Fibroblast of skin of back (primary cell): ENCODE measurements around the gene ATP5PD.
"Not testable (repeated sequence)": the region's sequence is repeated elsewhere in the genome, so short reads cannot be mapped to it uniquely, and the experiment has no call there.

ENCODE experiments used
- DNase-seq: peaks from one replicate; pipeline ENCODE4 v3.0.0-alpha.2; 2013

Gene ATP5PD

DNA sequence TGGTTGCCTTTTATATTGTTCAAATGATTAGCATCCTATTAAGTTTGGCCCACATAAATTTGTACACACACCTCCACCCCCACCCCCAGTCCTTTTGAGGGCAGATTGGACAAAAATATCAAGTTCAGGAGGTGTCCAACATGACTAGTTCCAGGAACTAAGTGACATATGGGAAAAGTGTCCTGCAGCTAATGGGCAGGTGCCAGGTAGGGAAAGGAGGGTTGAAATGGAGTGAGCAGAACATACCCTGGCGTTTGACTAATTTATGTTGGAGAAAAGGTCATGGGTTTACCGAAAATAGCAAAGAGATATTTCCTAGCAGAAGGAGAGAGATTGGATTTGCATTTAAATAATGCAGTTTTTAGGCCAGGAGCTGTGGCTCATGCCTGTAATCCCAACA, 5.2 kb upstream of the ATP5PD start:
- no peak for DNase-seq

DNA sequence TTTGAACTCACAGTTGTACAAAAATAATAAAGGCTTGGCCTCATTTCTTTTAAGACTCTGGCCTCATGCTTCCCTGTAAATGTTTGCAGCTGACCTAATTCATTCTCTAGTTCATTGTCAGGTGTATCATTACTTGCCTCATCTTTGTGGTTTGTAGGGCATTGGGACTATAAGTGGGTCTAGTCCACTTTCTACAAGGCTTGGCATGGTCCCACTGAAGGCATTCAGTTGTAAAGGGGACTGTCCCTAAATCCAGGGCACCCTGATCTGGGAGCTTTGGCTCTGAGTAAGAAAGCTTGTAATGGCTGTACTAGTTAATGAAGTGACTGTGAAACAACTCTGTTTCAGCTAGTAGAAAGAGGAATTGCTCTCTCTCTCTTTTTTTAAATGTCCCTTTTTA, 2.9 kb upstream of the ATP5PD start:
- DNase-seq = no peak

DNA sequence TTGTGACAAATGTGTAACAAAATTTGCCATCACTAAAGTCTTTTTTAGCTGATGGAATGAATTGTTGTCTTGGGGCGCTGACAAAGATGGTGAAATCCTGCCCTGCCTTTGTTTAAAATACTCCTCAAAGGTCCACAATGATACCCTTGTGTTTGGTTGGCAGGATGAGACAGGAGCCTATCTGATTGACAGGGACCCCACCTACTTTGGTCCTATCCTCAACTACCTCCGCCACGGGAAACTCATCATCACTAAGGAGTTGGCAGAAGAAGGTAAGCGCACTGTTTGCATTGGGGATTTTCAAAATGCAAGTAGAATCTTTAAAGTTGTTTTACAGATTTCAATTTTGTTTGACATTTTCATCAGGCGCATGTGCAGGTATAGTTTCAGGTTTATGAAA, 2.3 kb upstream of the ATP5PD start:
- DNase-seq = no peak

DNA sequence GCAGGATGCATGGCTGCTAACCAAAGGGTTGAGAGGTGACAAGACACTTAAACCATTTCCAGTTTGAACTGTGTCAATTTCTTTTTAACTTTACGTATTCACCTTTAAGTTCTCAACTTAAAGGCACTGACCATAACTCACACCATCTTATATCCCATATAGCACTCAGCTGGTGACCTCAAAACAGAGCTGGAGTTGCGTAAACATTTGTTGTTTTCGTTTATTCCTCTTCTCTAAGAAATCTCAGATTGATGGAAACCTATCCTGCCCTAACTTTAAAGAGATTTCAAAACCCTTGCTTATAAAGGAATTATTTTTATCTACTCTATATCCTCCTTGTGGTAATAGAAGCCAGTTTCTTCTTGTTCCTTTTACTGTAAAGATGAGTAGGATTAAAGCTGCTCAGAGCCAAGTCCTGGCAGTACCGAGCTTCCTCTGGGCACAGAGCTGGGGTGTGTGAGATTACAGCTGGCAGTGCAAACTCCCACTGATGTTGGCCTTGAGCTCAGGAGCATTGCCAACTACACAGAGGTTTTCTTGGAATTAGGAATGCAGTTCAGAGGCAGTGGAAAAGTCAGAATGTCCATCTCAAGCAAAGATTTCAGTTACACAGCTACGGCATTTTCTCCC, 1.6 kb upstream of the ATP5PD start:
- DNase-seq = no peak

DNA sequence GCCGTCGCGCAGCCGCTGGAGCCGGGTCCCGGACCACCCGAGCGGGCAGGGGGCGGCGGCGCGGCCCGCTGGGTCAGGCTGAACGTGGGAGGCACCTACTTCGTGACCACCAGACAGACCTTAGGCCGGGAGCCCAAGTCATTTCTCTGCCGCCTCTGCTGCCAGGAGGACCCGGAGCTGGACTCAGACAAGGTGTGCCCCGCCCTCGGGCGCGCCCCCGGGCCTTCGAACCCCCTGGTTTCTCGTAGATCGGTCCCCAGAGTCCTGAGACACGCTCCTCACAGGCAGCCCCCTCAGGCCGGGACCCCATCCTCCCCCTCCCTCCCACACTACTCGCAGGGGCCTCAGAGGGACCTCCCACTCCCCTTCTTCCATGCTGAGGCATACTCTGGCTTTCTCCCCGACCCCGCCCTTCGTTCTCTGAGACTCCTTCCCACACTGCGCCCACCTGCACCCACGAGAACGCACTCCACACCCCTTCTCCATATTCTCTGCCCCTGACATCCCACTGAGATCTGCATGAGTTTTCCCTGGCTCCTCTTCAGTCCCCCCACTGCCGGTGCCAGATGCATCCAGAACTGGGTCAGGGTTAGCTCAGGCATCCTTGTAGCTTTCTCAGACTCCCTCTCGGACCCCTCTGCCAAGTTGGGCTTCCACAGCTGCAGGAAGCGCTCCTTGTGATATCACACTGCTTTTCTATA, 779 bp upstream of the ATP5PD start:
- DNase-seq = no peak

DNA sequence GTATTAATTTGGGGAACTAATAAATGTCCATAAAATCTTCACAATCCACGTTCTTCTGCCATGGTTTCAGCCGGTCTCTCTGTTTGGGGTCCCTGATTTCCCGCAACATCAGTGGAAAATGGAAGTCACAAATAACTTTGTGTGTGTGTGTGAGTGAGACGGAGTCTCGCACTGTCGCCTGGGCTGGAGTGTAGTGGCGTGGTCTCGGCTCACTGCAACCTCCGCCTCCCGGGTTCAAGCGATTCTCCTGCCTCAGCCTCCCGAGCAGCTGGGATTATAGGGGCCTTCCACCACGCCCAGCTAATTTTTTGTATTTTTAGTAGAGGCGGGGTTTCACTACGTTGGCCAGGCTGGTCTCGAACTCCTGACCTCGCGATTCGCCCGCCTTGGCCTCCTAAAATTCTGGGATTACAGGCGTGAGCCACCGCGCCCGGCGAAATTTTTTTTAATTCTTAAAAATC, 793 bp downstream of the ATP5PD start:
- DNase-seq = not testable (repeated sequence)

DNA sequence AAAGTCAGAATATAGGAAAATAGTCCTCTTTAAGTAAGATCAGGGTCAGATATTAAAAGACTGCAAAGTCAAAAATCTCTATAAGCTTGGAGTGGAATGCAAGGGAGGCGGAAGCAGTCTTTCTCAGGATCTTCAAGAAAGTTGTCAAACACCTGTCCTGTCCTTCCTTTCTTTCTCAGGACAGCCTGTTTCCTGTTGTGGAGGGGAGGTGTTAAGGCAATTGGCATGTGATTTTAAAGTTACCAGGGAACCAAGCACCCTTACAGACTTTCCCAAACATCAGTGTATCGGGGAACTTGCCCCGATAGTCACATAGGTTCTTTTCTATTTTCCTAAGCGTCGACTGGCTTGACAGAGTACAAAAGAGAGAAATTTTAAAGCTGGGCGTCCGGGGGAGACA, 2.1 kb downstream of the ATP5PD start:
- no peak for DNase-seq

DNA sequence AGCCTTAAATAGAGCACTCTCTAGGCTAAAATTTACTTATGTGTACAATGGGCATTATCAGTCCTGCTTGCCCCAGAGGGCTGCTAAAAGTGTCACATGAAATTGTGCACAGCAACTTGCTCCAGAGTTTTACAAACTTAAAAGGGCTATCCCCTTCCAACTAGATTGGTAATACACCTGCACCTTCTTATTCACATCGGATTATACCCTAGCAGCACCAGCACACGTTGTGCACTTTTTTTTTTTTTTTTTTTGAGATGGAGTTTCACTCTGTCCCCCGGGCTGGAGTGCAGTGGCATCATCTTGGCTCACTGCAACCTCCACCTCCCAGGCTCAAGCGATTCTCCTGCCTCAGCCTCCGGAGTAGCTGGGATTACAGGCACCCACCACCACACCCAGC, 3.0 kb downstream of the ATP5PD start:
- DNase-seq = not testable (repeated sequence)

DNA sequence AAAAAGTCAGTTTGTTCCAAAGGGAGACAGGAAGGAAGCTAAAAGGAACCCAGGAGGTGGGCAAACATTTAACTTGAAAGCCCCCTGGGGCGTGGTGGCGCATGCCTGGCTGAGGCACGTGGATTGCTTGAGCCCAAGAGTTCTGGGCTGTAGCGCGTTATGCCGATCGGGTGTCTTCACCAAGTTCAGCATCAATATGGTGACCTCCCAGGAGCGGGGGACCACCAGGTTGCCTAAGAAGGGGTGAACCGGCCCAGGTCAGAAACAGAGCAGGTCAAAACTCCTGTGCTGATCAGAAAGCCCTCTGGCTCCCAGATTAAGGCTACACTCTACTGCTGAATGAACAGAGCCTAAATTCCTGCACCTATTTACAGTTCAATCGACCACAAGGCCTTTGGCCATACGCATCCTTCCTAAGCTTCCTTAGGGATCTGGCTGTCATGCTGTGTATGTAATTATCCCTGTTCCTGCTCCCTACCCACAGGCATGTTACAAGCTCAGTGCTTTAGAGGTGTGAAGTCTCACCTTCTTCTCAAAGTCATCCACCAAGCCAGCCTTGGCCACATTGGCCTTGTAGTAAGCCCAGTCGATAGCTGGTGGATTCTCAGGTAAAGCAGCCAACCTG, 5.0 kb downstream of the ATP5PD start:
- DNase-seq = no peak

DNA sequence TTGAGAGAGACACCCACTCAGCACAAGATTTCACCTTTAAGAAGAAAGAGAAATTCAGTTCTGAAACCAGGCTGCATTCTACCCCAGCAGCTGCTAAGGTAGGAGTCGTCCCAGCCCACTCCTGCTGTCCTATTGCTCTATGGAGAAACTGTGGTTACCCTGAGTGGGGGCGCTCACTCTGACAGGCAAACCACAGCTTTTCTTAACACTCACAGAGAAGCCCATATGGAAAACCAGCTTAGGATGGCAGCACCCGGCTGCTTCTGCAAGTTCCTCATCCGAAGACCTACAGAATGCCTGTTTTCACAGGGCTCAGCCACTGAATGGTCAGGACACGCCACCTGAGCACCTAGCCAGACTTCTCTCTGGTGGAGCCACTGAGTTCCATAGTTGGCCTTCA, 7.5 kb downstream of the ATP5PD start:
- no peak for DNase-seq

DNA sequence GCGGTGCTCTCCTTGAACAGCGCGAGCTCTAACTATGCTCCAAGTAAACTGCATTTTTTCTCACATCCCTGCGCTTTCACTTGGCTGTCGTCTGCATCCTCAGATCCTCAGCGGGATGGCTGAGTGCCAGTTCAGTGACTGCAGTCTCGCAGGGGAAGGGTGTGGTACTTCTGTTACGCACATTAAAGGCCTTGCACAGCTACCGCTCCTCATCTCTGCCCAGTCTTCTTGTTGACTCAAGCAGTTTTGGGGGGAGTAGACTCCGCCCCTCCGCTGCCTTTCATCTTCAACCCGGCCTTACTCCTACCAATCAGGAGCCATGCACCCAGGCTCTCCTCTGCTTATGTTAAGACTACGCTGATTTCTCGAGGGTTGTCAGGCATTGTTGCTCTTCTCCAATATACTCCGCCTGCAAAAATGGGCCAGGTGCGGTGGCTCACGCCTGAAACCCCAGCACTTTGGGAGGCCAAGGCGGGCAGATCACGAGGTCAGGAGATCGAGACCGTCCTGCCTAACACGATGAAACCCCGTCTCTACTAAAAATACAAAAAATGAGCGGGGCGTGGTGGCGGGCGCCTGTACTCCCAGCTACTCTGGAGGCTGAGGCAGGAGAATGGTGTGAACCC, 10.0 kb downstream of the ATP5PD start:
- peak; percentile 58 for DNase-seq

DNA sequence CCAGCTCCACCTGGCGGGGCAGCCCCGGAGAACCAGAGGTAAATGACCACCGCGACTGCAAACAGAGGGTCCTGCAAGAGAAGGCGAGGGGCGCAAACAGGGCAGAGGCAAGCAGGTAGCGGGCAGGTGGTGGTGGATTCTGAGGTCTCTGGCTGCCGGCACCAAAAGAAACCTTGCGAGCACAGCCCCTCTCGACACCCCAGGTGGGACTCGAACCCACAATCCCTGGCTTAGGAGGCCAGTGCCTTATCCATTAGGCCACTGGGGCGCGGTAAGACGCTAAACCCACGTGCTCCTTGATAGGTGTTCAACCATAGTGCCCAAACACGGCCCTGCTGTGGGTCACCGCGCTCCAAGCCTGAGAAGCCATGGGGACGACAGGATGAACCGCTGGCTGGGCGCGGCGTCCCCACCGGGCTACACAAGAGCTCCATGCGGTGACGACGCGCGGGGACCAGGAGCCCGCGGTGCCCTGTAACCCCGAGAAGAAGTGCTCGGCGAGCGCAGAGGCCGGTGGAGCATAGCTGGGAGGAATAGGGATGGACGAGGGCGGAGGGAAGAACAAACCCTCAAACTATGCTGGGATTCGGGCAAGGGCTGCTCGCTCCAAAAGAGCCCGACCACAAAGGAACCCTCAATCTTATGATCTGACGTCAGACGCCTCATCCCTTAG, 12.4 kb downstream of the ATP5PD start:
- DNase-seq = peak; percentile 90

DNA sequence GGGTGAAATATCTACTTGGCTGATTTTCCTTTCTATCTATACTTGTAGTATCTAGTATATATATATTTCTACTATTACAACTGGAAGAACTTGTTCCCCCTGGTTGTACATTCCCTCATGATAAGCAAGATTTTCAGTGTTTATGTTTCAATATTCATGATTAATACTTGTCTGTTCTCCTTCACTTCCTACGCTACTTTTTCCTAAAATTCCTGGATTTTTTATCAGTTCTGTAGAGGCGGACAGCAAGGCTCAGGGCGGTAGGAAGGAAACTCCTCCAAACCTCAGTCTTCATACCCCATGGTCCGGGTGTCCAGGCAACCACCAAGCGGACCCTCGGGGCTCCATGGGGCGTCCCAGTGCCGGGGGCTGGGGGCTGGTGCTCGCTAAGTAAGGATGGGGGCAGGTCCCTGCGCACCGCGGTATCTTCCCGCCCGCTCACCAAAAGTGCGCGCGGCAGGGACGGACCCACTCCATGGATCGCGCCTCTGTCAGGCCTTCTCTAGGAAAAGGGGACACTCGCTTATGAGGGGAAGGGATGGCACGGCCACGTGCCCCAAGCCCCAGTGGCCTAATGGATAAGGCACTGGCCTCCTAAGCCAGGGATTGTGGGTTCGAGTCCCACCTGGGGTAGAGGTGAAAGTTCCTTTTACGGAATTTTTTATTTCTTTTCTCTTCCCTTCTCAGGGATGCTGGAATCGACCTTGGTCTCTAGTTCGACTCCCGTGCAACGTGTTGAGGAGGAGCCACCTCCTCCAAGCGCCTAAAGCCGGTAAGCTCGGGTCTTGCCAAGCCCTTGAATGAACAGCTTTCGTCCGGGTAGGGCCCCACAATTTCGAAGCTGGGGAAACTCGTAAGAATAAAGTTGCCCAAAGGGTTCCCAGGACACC, 13.2 kb downstream of the ATP5PD start:
- peak; percentile 93 for DNase-seq

DNA sequence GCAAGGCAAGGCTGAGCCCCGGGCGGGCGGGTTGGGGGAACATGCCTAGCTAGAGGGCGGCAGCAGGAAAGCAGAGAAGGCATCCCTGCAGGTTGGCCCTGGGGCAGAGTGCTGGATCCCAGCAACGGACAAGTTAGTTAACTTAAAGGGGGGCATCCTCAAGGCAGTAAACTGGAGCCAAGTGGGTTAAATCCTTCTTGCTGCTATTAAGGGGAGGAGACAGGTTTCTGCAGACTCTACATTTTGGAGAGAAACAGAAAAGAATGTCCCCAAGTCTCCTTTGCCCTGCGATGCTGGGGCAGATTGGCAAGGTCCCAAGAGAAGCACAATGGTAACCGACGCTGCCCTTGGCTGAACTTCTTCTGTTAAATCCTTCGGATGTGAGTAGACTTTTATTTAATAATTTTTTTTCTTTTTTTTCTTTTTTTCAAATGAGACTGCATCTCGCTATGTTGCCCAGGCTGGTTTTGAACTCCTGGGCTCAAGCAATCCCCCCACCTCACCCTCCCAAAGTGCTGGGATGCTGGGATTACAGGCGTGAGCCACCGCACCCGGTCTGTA, 14.0 kb downstream of the ATP5PD start:
- peak; percentile 42 for DNase-seq

DNA sequence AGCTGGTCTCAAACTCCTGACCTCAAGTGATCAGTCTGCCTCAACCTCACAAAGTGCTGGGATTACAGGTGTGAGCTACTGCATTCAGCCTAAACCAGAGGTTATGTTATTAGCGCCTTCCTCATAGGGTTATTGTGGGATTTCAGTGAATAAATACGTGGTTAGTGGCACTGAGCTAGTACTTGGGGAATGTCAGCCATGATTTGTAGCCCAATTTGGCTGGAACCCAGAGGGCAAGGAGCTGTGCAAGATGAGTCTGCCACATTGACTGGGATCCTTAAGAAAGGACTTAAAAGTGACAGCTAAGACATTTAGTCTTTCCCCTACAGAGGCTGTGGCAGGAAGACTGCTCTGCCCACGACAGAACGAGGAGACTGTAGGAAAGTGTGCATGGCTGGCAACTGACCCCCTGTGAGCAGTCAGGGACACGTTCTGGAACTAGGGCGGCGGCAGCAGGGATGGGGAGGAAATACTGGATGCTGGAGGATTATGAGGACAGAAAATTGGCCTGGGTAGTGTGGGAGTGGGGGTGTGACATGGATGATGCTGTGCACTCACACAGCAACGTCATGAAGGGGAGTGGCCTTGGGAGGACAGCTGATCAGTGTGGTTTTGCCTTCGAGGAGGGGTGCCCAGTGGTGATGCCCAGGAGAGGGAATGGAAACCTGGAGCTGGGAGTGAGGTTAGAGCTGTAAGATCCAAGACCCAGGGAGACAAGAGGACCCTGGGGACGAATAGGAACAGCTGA, 14.6 kb downstream of the ATP5PD start:
- peak; percentile 84 for DNase-seq

DNA sequence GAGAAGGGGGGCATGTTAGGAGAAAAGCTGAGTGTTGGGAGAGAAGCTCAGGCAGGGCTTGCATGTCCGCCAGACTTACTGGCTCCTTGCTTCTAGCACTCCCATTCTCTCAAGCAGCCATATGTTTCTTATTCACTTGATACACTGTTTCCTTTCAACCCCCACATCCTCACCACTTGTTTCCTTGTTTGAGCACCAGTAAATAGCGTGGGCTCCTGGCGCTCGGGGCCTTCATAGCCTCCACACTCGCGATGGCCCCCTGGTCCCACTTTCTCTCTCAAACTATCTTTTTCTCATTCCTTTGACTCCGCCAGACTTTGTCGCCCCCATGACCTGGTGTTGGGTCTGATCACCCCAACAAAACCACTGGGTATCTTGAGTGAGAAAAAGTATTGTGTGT, 16.6 kb downstream of the ATP5PD start:
- DNase-seq = no peak

DNA sequence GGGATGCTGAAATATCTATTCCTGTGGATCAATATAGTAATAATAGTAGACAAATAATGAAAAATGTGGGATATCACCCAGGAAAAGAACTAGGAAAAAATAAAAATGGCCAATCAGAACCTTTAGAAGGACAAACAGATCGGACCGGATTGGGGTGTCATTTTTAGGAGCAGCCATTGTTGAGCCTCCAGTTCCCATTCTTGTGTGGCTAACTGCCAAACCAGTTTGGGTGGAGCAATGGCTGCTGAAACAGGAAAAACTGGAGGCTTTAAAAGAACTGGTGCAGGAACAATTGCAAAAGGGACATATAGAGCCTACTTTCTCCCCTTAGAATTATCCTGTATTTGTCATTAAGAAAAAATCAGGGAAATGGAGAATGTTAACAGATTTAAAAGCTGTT, 20.1 kb downstream of the ATP5PD start:
- not testable (repeated sequence) for DNase-seq

DNA sequence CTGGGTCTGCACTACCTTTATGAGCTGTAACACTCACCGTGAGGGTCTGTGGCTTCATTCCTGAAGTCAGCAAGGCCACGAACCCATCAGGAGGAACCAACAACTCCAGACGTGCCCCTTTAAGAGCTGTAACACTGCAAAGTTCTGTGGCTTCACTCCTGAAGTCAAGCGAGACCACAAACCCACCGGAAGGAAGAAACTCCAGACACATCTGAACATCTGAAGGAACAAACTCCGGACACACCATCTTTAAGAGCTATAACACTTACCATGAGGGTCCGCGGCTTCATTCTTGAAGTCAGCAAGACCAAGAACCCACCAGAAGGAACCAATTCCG, 21.4 kb downstream of the ATP5PD start:
- not testable (repeated sequence) for DNase-seq

DNA sequence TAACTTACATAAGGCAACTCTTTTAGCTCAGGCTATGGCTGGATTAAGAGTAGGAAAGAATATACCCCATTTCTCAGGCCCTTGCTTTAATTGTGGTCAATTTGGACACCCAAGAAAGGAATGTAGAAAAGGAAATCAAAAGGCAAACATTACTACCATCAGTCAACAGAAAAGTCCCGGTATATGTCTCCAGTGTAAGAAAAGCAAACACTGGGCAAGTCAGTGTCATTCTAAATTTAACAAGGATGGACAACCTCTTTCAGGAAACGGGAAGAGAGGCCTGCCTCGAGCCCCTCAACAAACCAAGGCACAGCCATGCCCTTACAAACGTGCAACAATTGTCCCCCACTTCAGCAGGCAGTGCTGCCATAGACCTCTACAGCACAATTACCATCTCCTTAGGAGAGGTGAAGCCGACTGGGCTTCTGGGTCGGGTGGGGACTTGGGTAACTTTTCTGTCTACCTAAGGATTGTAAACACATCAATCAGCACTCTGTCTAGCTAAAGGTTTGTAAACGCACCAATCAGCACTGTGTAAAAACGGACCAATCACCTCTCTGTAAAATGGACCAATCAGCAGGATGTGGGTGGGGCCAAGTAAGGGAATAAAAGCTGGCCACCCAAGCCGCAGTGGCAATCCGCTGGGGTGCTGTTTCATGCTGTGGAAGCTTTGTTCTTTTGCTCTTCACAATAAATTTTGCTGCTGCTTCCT, 21.9 kb downstream of the ATP5PD start:
- no peak for DNase-seq
